ENCODE data around the gene P2RY14.

- TF ChIP-seq CTCF (conservative IDR thresholded peaks at IDR 0.05; ENCODE audit: low read depth in 2 of 2) (no peak), EZH2 (IDR thresholded peaks at IDR 0.05; ENCODE audit: low read depth, unreplicated experiment) (no peak), POLR2AphosphoS5 (IDR thresholded peaks at IDR 0.05; ENCODE audit: low read depth) (no peak), CREB1 (CRISPR knock-in tag; IDR thresholded peaks at IDR 0.05; ENCODE audit: low read depth) (no peak), ZNF331 (CRISPR knock-in tag; IDR thresholded peaks at IDR 0.05; ENCODE audit: low read depth) (no peak), JUNB (IDR thresholded peaks at IDR 0.05; ENCODE audit: unreplicated experiment) (no peak), EZH2phosphoT487 (IDR thresholded peaks at IDR 0.05; ENCODE audit: unreplicated experiment) (no peak), ETS1 (IDR thresholded peaks at IDR 0.05) (no peak), STAT1 (IDR thresholded peaks at IDR 0.05; ENCODE audit: unreplicated experiment) (no peak)
- TF ChIP-seq, protein P1, sequence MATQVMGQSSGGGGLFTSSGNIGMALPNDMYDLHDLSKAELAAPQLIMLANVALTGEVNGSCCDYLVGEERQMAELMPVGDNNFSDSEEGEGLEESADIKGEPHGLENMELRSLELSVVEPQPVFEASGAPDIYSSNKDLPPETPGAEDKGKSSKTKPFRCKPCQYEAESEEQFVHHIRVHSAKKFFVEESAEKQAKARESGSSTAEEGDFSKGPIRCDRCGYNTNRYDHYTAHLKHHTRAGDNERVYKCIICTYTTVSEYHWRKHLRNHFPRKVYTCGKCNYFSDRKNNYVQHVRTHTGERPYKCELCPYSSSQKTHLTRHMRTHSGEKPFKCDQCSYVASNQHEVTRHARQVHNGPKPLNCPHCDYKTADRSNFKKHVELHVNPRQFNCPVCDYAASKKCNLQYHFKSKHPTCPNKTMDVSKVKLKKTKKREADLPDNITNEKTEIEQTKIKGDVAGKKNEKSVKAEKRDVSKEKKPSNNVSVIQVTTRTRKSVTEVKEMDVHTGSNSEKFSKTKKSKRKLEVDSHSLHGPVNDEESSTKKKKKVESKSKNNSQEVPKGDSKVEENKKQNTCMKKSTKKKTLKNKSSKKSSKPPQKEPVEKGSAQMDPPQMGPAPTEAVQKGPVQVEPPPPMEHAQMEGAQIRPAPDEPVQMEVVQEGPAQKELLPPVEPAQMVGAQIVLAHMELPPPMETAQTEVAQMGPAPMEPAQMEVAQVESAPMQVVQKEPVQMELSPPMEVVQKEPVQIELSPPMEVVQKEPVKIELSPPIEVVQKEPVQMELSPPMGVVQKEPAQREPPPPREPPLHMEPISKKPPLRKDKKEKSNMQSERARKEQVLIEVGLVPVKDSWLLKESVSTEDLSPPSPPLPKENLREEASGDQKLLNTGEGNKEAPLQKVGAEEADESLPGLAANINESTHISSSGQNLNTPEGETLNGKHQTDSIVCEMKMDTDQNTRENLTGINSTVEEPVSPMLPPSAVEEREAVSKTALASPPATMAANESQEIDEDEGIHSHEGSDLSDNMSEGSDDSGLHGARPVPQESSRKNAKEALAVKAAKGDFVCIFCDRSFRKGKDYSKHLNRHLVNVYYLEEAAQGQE (IDR thresholded peaks at IDR 0.05; ENCODE audit: unreplicated experiment) = no peak
Measured at GRCh38 chr3:151200586-151200985, 77.8 kb downstream of the P2RY14 start.
